GM12801 (cell line): Measurements from ENCODE around the gene MED14.

ENCODE experiments used
- TF ChIP-seq, protein P1 (sequence below): IDR thresholded peaks from one replicate; pipeline ENCODE4 v1.5.1; 2011; ENCODE audit warnings: control low read depth; ENCODE audit not compliant: insufficient read length; ENCODE audit errors: extremely low read depth

The MED14 gene

GRCh38 chrX:40746521-40746920 is 11.2 kb upstream of the MED14 start:
- TF ChIP-seq, protein P1, sequence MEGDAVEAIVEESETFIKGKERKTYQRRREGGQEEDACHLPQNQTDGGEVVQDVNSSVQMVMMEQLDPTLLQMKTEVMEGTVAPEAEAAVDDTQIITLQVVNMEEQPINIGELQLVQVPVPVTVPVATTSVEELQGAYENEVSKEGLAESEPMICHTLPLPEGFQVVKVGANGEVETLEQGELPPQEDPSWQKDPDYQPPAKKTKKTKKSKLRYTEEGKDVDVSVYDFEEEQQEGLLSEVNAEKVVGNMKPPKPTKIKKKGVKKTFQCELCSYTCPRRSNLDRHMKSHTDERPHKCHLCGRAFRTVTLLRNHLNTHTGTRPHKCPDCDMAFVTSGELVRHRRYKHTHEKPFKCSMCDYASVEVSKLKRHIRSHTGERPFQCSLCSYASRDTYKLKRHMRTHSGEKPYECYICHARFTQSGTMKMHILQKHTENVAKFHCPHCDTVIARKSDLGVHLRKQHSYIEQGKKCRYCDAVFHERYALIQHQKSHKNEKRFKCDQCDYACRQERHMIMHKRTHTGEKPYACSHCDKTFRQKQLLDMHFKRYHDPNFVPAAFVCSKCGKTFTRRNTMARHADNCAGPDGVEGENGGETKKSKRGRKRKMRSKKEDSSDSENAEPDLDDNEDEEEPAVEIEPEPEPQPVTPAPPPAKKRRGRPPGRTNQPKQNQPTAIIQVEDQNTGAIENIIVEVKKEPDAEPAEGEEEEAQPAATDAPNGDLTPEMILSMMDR: no peak

DNA sequence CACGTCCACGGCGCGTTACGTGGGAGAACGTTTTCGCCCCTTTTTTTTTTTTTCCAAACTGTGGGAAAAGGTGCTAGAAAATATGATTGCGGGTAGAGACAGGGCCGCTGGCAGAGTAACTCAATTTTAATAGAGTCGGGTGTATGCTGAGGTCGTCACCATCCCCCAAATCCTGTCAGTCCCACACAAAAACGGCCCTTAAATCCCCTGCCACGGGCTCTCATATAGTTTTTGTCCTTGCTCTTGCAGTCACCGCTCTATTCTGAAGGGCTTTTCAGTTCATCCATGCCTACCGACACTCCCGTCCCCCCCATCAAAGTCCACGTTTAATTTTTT is 796 bp upstream of the MED14 start:
- TF ChIP-seq, protein P1: no peak

DNA sequence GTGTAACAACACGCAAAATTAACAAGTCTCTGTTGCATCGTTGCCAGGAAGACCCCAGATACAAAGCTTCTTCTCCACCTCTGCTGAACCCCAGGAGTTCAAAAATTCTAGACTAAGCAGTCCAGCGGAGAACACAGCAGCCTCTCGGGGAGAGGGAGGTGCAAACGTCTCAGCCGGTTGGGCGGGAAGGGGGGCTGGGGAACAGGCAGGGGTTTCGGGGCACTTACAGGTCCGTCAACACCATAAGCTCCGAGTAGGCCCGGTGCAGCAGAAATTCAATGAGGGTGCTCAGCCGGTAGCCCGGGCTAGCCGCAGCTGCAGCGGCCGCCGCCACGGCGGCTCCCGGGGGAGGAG is 394 bp downstream of the MED14 start:
- TF ChIP-seq, protein P1: no peak

- TF ChIP-seq, protein P1: no peak
These were observed 1.6 kb downstream of the MED14 start for GRCh38 chrX:40733706-40734105.

DNA sequence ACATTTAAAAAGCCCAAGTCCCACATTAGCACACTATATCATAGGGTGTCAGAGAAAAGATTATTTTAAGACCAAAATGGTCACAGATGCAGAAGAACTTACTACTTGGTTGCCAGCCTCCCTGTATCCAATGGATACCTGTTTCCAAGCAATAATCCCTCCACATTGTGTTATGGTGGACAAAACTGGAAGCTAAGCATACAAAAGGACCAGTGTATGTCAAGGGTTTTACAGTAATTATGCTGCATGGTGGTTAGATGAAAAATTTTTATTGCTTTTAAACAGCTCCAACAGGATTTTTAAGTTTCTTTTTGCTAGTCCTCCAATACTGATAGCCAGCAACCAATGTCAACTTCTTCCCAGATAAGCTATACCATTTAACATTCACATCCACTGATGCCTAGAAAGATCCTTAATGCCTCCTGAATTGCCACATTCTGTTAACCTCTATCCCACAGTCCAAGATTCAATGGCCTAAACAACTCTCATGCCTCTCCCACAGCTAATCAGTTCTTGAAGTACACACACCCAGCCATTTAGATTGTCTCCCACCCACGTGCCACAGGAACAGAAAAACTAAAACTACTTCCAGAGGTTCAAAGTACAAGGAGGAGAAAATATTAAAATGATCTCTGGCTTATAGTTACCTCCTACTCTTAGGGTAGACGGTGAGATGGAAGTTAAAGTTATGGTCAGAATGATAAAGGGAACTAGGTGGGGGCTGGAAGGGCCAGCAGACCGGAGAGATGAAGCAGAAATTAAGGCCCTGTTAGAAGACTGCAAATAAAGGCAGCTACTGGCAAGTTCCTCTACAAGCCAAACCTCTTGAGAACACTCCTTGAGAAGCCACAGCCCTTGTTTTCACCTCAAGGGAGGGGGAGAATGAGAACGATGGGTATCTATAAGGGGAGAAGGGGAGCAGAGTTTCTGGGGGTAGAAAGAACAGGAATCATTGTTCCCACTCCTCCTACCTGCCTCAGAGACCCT is 5.5 kb downstream of the MED14 start:
- TF ChIP-seq, protein P1: no peak

- TF ChIP-seq, protein P1: no peak
These were observed 7.6 kb downstream of the MED14 start for GRCh38 chrX:40727581-40728252.

- TF ChIP-seq, protein P1: no peak
These were observed 8.2 kb downstream of the MED14 start for GRCh38 chrX:40727093-40727492.
